ENCODE measurements around the gene EFEMP1.

DNA sequence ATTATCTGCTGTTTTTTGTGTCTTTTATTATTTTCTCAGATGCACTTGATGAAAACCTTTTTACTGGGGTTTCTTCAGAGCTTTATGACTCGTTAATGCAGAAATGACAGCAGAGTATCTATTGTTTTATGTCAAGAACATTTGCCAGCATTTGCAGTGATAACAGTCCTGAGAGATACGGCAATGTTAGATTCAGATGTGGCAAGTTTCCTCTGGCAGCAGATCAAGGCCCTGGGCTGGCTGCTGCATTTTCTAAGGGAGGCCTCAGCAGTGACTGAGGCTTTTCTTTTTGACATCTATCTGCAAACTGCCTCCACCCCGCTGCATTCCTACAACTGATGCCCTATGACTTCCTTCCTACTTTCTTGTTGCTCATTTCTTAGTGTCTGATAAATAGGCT lies 40.2 kb downstream of the EFEMP1 start:
- TF ChIP-seq EZH2 (IDR thresholded peaks at IDR 0.05) (no peak), POLR2AphosphoS5 (IDR thresholded peaks at IDR 0.05; ENCODE audit: borderline replicate concordance, low read depth, low read length) (no peak), FOXP2 (optimal IDR thresholded peaks at IDR 0.05; ENCODE audit: control extremely low read depth, extremely low read length, insufficient read depth) (no peak)
